Suprapubic skin (tissue), 4 donors: Measurements from ENCODE around the gene VPS36. TPM values are rescaled to one million over a fixed set of nuclear protein-coding genes. Genes with fewer than 3 reads are reported as not detected.
"Not testable (repeated sequence)": the region's sequence is repeated elsewhere in the genome, so short reads cannot be mapped to it uniquely, and the experiment has no call there.

ENCODE experiments used
- DNase-seq, 2 donors: peaks; one replicate each; pipeline ENCODE4 v3.0.0-alpha.2; 2019; ENCODE audit warnings: low spot score in 2 of 2
- H3K27ac ChIP-seq: fragments of 200-600 bp; sonication (generic); one replicate; pipeline ENCODE4 v1.5.1; 2019
- H3K27me3 ChIP-seq: fragments of 200-600 bp; sonication (generic); one replicate; pipeline ENCODE4 v1.5.1; 2019
- H3K36me3 ChIP-seq: fragments of 200-600 bp; sonication (generic); one replicate; pipeline ENCODE4 v1.5.1; 2019
- H3K4me1 ChIP-seq: fragments of 200-600 bp; sonication (generic); one replicate; pipeline ENCODE4 v1.5.1; 2019
- H3K4me3 ChIP-seq: fragments of 200-600 bp; sonication (generic); one replicate; pipeline ENCODE4 v1.5.1; 2019; ENCODE audit warnings: mild to moderate bottlenecking
- H3K9me3 ChIP-seq: fragments of 200-600 bp; sonication (generic); one replicate; pipeline ENCODE4 v1.5.1; 2019
- EP300 ChIP-seq: sonication (generic); formaldehyde crosslinking; IDR thresholded peaks from one replicate; pipeline ENCODE4 v1.6.1; 2017; ENCODE audit warnings: antibody characterized with exemption
- POLR2A ChIP-seq, 2 donors: fragments of 450-650 bp; IDR thresholded peaks; one replicate each; pipeline ENCODE4 v1.6.1; 2017; ENCODE audit warnings: antibody characterized with exemption in 2 of 2, mild to moderate bottlenecking in 2 of 2, moderate library complexity in 2 of 2
- POLR2AphosphoS5 ChIP-seq, 3 donors: sonication (generic); formaldehyde crosslinking; IDR thresholded peaks; one replicate each; pipeline ENCODE4 v1.6.1; 2017; ENCODE audit warnings: antibody characterized with exemption in 3 of 3
- WGBS: methylation state at CpG from one replicate; pipeline ENCODE4 v1.1.5; 2018; 5-methylcytosine and 5-hydroxymethylcytosine counted together
- total RNA-seq, 4 donors: library from RNA; depleted of rRNA; stranded (reverse); fragments of >200 nt; gene quantifications; one replicate each; pipeline ENCODE4 v1.1.0, GENCODE V29; 2016
- TF ChIP-seq, protein P1 (sequence below), 2 donors: fragments of 200-600 bp in 1 of 2; fragments of 450-650 bp in 1 of 2; sonication (generic) in 1 of 2; IDR thresholded peaks; one replicate each; pipeline ENCODE4 v1.5.1; 2016 to 2019; ENCODE audit warnings: antibody characterized with exemption in 2 of 2, mild to moderate bottlenecking in 1 of 2, moderate library complexity in 1 of 2

The VPS36 gene, protein sequence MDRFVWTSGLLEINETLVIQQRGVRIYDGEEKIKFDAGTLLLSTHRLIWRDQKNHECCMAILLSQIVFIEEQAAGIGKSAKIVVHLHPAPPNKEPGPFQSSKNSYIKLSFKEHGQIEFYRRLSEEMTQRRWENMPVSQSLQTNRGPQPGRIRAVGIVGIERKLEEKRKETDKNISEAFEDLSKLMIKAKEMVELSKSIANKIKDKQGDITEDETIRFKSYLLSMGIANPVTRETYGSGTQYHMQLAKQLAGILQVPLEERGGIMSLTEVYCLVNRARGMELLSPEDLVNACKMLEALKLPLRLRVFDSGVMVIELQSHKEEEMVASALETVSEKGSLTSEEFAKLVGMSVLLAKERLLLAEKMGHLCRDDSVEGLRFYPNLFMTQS
- total RNA-seq: 100 to 1,000 TPM in 1 of 4 donors, 10 to 100 TPM in 3; 86.0 to 331 (median 95.2) TPM

DNA sequence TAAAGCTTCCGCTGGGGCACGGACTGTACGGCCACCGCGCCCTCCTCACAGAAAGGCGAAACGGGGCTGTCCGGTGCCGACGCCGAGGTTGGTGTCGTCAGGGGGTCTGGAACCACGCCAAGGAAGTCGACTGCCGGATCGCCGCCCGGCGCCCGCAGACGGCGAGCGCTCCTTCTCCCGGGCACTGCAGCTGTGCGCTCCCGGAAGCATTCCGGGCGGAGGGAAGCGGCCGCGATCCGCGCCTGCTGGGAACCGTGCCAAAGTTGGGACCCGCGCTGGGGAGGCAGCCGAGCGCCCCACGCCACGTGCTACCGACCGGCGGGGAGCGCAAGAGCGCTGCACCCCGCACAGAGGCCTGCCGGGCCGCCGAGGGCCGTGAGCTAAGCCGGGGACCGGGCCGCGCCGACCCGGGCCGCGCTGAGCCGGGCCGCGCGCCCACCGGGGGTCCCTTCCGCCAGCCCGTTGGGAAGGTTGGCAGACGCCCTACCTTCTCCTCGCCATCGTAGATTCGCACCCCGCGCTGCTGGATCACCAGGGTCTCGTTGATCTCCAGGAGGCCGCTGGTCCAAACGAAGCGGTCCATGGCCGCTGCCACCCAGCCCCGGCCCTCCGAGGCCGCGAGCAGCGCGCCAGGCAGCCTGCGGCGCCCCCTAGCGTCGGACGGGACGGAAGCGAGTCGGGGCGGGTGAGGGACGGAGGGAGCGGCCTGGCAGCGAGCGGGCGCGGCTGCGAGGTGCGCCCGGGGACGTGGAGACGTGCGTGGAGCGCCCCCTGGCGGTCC is at the start of gene VPS36:
Gene VPS36, minus strand, starts transcription at position 623 of the 781 bp plus-strand sequence. Its CDS starts 40 bp downstream, at position 583.
- Histone ChIP-seq H3K9me3 (no peaks in the 10 kb centered on the region), H3K27ac (peak within 1 kb of the TSS; percentile 98), H3K27me3 (no peaks in the 10 kb centered on the region), H3K4me3 (peak within 1 kb of the TSS; percentile 79), H3K4me1 (peaks cover 59% of the 10 kb centered on the region), H3K36me3 (peaks cover 2% of the 10 kb centered on the region)
- TF ChIP-seq POLR2AphosphoS5 (IDR thresholded peaks at IDR 0.05) (peak; percentile 62 to 91 (median 71)), POLR2A (IDR thresholded peaks at IDR 0.05) (peak; percentile 69 to 90), EP300 (no peak)
- TF ChIP-seq, protein P1, sequence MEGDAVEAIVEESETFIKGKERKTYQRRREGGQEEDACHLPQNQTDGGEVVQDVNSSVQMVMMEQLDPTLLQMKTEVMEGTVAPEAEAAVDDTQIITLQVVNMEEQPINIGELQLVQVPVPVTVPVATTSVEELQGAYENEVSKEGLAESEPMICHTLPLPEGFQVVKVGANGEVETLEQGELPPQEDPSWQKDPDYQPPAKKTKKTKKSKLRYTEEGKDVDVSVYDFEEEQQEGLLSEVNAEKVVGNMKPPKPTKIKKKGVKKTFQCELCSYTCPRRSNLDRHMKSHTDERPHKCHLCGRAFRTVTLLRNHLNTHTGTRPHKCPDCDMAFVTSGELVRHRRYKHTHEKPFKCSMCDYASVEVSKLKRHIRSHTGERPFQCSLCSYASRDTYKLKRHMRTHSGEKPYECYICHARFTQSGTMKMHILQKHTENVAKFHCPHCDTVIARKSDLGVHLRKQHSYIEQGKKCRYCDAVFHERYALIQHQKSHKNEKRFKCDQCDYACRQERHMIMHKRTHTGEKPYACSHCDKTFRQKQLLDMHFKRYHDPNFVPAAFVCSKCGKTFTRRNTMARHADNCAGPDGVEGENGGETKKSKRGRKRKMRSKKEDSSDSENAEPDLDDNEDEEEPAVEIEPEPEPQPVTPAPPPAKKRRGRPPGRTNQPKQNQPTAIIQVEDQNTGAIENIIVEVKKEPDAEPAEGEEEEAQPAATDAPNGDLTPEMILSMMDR (IDR thresholded peaks at IDR 0.05): peak; percentile 99 to 100
- WGBS: under 1% methylated on average over 17 of the region's 105 CpGs
- DNase-seq: peak; percentile 96 to 97

GRCh38 chr13:52497979-52498378 is 47.5 kb upstream of the VPS36 start:
- not testable (repeated sequence) for H3K9me3 ChIP-seq, H3K36me3 ChIP-seq, H3K4me1 ChIP-seq, H3K27ac ChIP-seq, H3K27me3 ChIP-seq, DNase-seq, H3K4me3 ChIP-seq
- WGBS: 62% methylated on average over 2 of the region's 3 CpGs

DNA sequence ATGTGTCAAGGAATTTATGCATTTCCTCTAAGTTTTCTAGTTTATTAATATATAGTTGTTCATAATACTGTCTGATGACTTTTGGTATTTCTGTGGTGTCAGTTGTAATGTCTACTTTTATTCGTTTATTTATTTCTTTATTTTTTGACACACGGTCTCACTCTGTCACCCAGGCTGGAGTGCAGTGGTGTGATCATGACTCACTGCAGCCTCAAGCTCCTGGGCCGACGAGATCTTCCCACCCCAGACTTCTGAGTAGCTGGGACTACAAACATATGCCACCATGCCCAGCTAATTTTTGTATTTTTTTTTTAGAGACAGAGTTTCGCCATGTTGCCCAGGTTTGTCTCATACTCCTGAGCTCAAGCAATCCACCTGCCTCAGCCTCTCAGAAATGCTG is 43.8 kb upstream of the VPS36 start:
- H3K9me3 ChIP-seq, H3K27ac ChIP-seq, DNase-seq, H3K4me1 ChIP-seq, H3K36me3 ChIP-seq, H3K27me3 ChIP-seq, H3K4me3 ChIP-seq: not testable (repeated sequence)
- 66% methylated on average over 5 of the region's 5 CpGs for WGBS

- not testable (repeated sequence) for H3K27ac ChIP-seq, H3K27me3 ChIP-seq, DNase-seq, H3K4me3 ChIP-seq, H3K4me1 ChIP-seq, H3K36me3 ChIP-seq, H3K9me3 ChIP-seq
- WGBS: 86% methylated on average over 2 of the region's 5 CpGs
Observed at GRCh38 chr13:52491015-52491414, 40.6 kb upstream of the VPS36 start.

DNA sequence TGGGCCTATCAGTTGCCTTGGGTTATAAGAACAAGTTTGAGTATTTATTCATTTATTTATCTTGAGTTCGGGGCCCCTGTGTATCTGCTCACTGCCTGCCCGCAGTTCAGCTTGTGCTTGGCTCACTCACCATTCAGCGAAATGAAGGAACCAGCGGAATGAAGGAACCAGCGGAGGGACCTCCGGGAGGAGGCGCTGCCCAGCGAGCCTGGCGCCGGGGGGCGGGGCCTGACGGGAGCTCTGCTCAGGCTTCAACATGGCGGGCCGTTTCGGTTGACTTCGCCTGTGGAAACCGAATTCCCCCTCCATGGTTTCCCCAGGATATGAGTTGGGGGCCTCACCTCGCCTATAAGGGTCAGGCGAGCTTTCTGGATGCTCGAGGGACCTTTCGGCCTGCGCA is 38.3 kb upstream of the VPS36 start:
- H3K27me3 ChIP-seq, DNase-seq, H3K4me3 ChIP-seq, H3K36me3 ChIP-seq, H3K4me1 ChIP-seq, H3K27ac ChIP-seq, H3K9me3 ChIP-seq: not testable (repeated sequence)
- WGBS: no CpG with 5 or more reads among the region's 22 CpGs

DNA sequence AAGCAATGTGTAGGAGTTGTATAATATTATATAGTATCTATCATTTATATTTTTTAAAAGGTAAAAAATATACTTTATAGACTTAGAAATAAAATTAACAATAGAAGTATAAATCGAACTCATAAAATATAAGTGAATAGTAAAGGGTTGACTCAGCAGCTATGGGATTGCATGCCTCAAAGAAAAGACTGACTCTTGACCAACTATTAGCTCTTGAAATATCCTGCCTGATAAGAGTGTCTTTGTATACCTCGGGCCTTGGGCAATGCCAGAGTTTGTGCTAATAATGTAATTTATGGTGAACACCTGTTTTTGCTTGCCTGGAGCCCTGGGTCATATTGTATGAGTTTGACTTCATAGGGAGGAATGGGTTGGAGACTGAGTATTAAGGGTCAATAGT is 36.6 kb upstream of the VPS36 start:
- not testable (repeated sequence) for DNase-seq, H3K36me3 ChIP-seq, H3K27ac ChIP-seq, H3K9me3 ChIP-seq, H3K4me3 ChIP-seq, H3K4me1 ChIP-seq, H3K27me3 ChIP-seq
- WGBS: 49% methylated on average over 2 of the region's 2 CpGs

DNA sequence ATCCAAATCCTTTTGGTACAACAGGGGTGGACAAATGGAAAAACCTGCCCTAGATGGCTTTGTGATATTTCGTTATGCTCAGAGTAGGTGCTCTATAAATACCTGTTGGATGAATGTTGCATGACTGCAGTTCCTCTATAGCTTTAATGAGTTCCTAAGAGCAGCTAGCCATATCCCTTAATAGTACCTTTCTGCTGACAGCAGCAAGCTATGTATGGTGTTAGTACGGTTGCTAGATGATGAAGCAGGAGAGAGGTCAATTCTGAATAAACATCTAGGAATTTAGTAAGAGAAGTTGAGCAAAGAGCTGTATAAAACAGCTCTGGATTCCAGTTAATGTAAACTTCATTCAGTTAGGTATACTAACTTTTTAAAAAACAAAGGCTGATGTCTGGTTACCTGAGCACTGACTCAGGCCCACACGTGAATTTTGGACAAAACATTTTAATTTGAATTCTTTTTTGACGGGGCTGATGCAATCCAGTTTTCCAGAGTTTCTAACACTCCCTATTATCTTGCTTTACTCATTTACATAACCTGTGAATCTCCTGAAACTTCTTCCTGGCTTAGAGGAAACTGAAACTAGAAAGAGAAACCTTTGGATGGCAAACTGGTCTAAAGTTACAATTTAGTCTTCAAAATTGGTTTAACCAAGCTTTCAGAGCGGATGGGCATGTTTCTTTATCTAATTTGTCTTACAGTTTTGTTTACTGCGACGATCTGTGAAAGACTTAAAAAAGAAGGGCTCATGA is 30.4 kb upstream of the VPS36 start:
- not testable (repeated sequence) for DNase-seq, H3K4me3 ChIP-seq, H3K27me3 ChIP-seq, H3K4me1 ChIP-seq, H3K9me3 ChIP-seq, H3K36me3 ChIP-seq, H3K27ac ChIP-seq
- WGBS: 85% methylated on average over 6 of the region's 7 CpGs

GRCh38 chr13:52468487-52468886 is 18.1 kb upstream of the VPS36 start:
- H3K4me1 ChIP-seq, H3K27ac ChIP-seq, H3K27me3 ChIP-seq, DNase-seq, H3K9me3 ChIP-seq, H3K4me3 ChIP-seq: not testable (repeated sequence)
- whole genome bisulfite sequencing: 94% methylated on average over 2 of the region's 2 CpGs
- peaks cover 33% of the 10 kb centered on the region for H3K36me3 ChIP-seq
